Measurements from ENCODE around the gene SRR. TPM values are rescaled to one million over a fixed set of nuclear protein-coding genes. Genes with fewer than 3 reads are reported as not detected.

The SRR gene
- total RNA-seq, 4 donors from 2014 or later, result 4.0 to 13.9 (median 11.2) TPM

- no peaks in the 10 kb centered on the region for H3K27me3 ChIP-seq
- 90% methylated on average over 2 of the region's 2 CpGs for WGBS
- H3K4me1 ChIP-seq, result no peaks in the 10 kb centered on the region
- H3K36me3 ChIP-seq, result peaks cover 94% of the 10 kb centered on the region
- DNase-seq (ENCODE audit: low spot score in 2 of 2), result no peak
- H3K4me3 ChIP-seq, result no peak overlapping the region
- H3K27ac ChIP-seq, result no peak overlapping the region
- no peaks in the 10 kb centered on the region for H3K9me3 ChIP-seq
- TF ChIP-seq CTCF (IDR thresholded peaks at IDR 0.05), result no peak
- no peak for TF ChIP-seq POLR2A (IDR thresholded peaks at IDR 0.05)
These were observed 20.0 kb downstream of the SRR start for GRCh38 chr17:2323629-2324314.

- 68% methylated on average over 3 of the region's 3 CpGs for WGBS
These were observed 27.6 kb downstream of the SRR start for GRCh38 chr17:2331303-2331702.

GRCh38 chr17:2335726-2336214 lies 32.0 kb downstream of the SRR start:
- no peak for TF ChIP-seq POLR2A (IDR thresholded peaks at IDR 0.05)
- no peak for TF ChIP-seq EP300 (IDR thresholded peaks at IDR 0.05)
- TF ChIP-seq POLR2AphosphoS5 (IDR thresholded peaks at IDR 0.05), result no peak
- no peak for TF ChIP-seq CTCF (IDR thresholded peaks at IDR 0.05)
- Histone ChIP-seq H3K9me3 (no peaks in the 10 kb centered on the region), H3K4me1 (peaks cover 27% of the 10 kb centered on the region), H3K36me3 (peaks cover 45% of the 10 kb centered on the region), H3K4me3 (peak overlapping the region; percentile 97), H3K27me3 (no peaks in the 10 kb centered on the region), H3K27ac (peak overlapping the region; percentile 92)
- no peak for DNase-seq (ENCODE audit: low spot score in 2 of 2)
- 4% methylated on average over 17 of the region's 17 CpGs for WGBS

More at GRCh38 chr17:2331303-2331702, 27.6 kb downstream of the SRR start:
- TF ChIP-seq CTCF (IDR thresholded peaks at IDR 0.05) (no peak), POLR2AphosphoS5 (IDR thresholded peaks at IDR 0.05) (no peak), EP300 (IDR thresholded peaks at IDR 0.05) (no peak)
- peak in 1 of 2 donors; percentile 11 for DNase-seq (ENCODE audit: low spot score in 2 of 2)
- no peaks in the 10 kb centered on the region for H3K9me3 ChIP-seq
- H3K4me1 ChIP-seq, result peaks cover 14% of the 10 kb centered on the region
- H3K27me3 ChIP-seq, result no peaks in the 10 kb centered on the region
- H3K36me3 ChIP-seq, result peaks cover 87% of the 10 kb centered on the region
- no peak overlapping the region for H3K27ac ChIP-seq
- H3K4me3 ChIP-seq, result no peak overlapping the region

GRCh38 chr17:2336215-2336851 lies 32.6 kb downstream of the SRR start, which contains the start of gene TSR1:
Gene TSR1, minus strand, starts transcription at chr17:2336457. Its CDS starts 30 bp downstream, at chr17:2336427.
- H3K27me3 ChIP-seq, result no peaks in the 10 kb centered on the region
- DNase-seq (ENCODE audit: low spot score in 2 of 2), result peak; percentile 93 to 94
- peaks cover 39% of the 10 kb centered on the region for H3K36me3 ChIP-seq
- peaks cover 27% of the 10 kb centered on the region for H3K4me1 ChIP-seq
- TF ChIP-seq POLR2A (IDR thresholded peaks at IDR 0.05), result peak in 1 of 2 donors; percentile 63
- TF ChIP-seq POLR2AphosphoS5 (IDR thresholded peaks at IDR 0.05), result peak; percentile 55 to 73 (median 70)
- TF ChIP-seq EP300 (IDR thresholded peaks at IDR 0.05), result no peak
- peak in 1 of 2 donors; percentile 18 for TF ChIP-seq CTCF (IDR thresholded peaks at IDR 0.05)
- peak within 1 kb of the TSS; percentile 97 for H3K4me3 ChIP-seq
- peak within 1 kb of the TSS; percentile 92 for H3K27ac ChIP-seq
- H3K9me3 ChIP-seq, result no peaks in the 10 kb centered on the region
- under 1% methylated on average over 22 of the region's 48 CpGs for WGBS
